Measurements from ENCODE around the gene TMEM151A.

DNA sequence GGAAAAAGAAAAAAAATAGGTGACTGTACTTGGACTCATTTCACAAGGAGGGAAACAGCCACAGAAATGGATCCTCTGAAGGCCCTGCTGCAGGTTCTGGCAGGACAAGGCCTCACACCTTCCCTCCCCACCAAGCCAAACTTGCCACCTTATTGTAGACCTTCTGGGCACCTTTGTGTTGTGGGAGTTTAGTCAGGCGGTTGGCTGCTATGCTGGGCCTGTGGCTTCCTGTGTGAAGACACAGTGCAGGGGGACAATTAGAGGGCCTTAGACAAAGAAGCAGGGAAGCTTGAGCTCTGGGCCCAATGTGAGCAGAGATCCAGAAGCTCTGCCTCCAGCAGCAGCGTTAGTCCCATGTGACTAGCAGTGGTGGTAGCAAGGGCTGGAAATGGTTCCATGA is 19.1 kb upstream of the TMEM151A start:
- TF ChIP-seq CTCF (IDR thresholded peaks at IDR 0.05 in 4 of 5, conservative IDR thresholded peaks at IDR 0.05 in 1 of 5) (no peak), POLR2A (IDR thresholded peaks at IDR 0.05) (no peak)

Measured in gastrocnemius medialis (tissue), 4 donors.